A172 (cell line): ENCODE measurements around the gene TTLL8. TPM values are rescaled to one million over a fixed set of nuclear protein-coding genes. Genes with fewer than 3 reads are reported as not detected.
"Not testable (repeated sequence)": the region's sequence is repeated elsewhere in the genome, so short reads cannot be mapped to it uniquely, and the experiment has no call there.

Experiments
- DNase-seq: peaks from one replicate; pipeline ENCODE4 v3.0.0-alpha.2; 2015; ENCODE audit warnings: low spot score
- total RNA-seq: library from RNA; depleted of rRNA; stranded (reverse); fragments of >200 nt; shearing (Covaris generic); gene quantifications from 2 replicates; pipeline ENCODE4 v1.2.3, GENCODE V29; 2014

TTLL8 gene
- total RNA-seq, 1 experiment from 2014 or later, result not detected

DNA sequence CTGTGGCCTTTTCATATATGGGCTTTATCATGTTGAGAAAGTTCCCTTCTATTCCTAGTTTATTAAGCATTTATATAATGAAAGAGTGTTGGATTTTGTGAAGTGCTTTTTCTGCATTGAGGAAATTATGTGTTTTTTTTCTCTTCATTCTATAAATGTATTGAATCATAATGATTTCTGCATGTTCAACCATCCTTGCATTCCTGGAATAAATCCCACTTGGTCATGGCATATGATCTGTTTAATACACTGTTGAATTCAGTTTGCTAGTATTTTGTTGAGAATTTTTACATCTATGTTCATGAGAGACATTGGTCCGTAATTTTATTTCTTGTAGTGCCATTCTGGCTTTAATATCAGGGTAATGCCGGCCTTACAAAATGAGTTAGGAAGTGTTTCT lies 71.8 kb downstream of the TTLL8 start:
- DNase-seq, result no peak

DNA sequence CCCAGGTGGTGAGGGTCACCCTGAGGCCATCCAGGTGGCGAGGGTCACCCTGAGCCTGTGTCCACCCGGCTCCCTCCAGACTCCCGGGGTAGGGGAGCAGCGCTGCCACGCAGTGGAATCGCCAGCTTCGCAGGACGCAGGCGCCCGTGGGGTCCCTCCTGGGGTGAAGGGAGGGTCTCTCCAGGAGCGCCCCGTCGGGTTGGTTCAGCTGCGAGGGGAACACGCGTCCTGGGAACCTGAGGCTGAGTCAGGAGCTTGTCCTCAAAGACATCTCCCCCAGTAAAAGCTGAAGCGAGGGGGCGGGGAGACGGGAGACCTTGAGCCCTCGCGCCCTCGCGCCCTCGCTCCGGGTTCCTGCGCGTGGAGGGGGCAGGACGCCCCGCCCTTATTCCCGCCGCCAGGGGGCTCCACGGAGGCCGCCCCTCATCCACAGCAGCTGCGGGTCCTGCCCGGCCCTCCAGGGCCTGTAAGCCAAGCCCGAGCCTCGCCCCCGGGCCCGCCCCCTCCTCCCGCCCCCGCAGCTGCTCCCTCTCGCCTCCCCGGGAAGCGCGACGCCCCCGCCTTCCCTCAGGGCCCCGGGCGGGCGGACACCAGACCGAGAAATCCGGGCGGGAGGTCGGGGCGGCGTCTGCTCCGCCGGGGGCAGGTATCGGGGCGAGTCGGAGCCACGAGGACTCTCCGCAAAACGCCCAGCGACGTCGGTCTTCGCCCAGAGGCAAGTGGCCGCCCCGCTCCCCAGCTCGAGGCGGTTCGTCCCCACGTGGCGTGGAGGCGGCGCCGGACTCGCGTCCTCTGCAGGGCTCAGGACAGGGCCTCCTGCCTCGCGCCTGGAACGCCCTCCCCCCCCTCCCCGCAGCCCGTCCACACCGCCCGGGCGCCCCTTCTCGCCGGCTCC lies 74.7 kb downstream of the TTLL8 start:
- no peak for DNase-seq

DNA sequence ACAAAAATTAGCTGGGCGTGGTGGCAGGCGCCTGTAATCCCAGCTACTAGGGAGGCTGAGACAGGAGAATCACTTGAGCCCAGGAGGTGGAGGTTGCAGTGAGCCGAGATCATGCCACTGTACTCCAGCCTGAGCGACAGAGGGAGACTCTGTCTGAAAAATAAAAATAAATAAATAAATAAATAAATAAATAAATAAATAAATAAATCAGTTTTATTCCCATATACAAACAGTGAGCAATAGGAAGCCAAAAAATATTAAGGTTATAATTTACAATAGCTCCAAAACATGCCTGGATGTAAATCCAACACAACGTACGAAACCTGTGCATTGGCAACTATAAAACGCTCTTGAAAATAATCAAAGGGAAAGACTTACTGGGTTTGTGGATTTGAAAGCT lies 76.3 kb downstream of the TTLL8 start:
- not testable (repeated sequence) for DNase-seq

DNA sequence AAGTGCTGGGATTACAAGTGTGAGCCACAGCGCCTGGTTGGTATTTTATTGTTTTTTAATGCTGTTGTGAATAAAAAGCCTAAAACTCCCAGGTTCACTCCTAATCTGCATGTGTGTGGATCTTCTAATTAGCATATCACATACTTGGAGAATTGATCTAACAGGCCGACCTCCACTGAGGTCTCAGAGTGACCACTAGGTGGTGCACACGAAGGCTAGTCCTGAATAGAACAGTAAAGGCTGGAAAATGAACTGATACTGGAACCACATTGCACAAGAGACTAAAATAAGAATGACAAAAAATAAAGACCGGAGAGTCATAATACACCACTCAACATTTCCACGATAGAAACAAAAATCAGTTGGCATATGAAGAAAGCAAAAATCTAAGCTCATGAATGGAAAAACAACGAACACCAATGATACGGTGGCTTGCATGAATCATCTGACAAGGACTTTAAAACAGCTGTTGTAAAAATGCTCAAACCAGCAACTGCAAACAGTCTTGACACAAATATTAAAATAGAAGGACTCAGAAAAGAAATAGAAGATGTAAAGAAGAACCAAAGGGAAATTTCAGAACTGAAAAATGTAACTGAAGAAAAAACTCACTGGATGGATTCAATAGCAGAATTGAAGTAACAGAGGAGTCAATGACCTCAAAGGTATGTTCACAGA lies 78.4 kb downstream of the TTLL8 start:
- no peak for DNase-seq

DNA sequence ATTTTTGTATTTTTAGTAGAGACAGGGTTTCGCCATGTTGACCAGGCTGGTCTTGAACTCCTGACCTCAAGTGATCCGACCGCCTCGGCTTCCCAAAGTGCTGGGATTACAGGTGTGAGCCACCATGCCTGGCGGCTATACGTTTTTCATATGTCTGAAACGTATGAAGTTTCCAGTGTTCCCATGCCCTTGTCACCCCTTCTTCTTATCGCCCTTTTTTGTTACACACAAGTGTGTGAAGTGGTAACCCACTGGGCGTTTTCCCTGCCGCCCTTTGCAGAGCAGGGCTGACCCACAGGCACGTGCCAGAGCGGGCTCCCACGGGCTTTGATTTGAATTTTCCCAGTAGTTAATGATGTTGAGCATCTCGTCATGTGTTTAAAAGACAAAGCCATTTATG lies 80.5 kb downstream of the TTLL8 start:
- DNase-seq, result no peak

DNA sequence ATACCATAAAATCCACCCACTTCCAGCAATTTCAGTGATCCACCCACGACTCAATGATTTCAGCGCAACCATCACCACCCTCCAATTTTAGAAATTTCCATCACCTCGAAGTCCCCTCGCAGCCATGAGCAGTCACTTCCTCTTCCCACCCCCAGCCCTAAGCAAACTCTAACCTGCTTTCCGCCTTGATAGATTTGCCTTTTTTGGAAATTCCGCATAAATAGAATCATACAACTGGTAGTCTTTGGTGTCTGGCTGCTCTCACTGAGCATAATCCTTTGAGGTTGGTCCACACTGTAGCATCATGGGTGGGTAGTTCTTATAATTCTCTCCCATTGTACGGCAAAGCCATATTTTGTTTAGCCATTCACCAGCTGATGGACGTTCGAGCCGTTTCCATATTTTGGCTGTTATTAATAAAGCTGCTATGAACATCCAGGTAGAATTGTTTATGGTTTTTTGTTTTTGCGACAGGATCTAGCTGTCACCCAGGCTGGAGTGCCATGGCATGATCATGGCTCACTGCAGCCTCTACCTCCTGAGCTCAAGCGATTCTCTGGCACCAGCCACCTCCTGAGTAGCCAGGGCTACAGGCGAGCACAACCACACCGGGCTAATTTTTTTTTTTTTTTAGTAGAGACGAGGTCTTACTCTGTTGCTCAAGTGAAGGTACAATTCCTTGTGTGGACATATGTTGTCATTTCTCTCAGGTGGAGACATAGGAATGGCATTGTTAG lies 81.5 kb downstream of the TTLL8 start:
- DNase-seq, result no peak

DNA sequence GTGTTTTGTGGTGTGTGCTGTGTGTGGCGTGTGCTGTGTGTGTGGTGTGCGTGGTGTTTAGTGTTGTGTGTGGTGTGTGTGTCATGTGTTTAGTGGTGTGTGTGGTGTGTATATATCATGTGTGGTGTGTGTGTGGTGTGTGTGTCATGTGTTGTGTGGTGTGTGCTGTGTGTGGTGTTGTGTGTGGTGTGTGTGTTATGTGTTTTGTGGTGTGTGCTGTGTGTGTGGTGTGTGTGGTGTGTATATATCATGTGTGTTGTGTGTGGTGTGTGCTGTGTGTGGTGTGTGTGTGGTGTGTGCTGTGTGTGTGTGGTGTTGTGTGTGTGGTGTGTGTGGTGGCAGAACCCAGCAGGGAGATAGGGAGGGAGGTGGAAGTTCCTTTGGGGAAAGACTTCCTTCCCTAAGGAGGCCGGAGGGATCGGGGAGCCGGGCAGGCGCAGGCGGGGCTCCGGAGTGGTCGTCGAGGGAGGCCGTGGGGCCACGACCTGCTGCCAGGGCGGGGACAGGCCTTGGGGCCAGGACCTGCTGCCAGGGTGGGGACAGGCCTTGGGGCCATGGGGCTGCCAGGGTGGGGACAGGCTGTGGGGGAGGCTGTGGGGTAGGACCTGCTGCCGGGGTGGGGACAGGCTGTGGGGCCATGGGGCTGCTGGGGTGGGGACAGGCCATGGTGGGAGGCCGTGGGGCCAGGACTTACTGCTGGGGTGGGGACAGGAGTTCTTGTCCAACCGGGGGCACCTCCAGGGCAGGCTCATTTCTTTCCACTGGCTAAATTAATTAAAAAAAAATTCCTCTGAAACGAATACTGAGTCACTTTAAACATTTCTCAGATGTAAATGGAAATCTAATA lies 82.3 kb downstream of the TTLL8 start:
- DNase-seq, result no peak

DNA sequence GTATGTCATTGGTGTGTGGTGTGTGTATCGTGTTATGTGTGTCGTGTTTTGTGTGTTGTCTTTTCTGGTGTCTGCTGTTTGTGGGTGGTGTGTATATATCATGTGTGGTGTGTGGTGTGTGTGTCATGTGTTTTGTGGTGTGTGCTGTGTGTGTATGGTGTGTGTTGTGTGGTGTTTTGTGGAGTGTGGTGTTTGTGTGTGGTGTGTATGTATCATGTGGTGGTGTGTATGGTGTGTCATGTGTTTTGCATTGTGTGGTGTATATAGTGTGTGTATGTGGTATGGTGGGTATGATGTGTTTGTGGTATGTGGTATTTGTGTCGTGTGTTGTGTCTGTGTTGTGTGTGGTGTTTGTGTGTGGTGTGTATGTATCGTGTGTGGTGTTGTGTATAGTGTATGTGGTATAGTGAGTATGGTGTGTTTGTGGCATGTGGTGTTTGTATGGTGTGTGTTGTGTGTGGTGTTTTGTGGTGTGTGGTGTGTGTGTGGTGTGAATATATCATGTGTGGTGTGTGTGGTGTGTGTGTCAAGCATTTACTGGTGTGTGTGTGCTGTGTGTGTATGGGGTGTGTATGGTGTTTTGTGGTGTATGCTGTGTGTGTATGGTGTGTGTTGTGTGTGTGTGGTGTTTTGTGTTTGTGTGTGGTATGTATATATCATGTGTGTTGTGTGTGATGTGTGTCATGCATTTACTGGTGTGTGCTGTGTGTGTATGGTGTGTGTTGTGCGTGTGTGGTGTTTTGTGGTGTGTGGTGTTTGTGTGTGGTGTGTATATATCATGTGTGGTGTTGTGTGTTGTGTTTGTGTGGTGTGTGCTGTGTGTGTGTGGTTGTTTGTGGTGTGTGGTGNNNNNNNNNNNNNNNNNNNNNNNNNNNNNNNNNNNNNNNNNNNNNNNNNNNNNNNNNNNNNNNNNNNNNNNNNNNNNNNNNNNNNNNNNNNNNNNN lies 84.8 kb downstream of the TTLL8 start:
- DNase-seq, result no peak

DNA sequence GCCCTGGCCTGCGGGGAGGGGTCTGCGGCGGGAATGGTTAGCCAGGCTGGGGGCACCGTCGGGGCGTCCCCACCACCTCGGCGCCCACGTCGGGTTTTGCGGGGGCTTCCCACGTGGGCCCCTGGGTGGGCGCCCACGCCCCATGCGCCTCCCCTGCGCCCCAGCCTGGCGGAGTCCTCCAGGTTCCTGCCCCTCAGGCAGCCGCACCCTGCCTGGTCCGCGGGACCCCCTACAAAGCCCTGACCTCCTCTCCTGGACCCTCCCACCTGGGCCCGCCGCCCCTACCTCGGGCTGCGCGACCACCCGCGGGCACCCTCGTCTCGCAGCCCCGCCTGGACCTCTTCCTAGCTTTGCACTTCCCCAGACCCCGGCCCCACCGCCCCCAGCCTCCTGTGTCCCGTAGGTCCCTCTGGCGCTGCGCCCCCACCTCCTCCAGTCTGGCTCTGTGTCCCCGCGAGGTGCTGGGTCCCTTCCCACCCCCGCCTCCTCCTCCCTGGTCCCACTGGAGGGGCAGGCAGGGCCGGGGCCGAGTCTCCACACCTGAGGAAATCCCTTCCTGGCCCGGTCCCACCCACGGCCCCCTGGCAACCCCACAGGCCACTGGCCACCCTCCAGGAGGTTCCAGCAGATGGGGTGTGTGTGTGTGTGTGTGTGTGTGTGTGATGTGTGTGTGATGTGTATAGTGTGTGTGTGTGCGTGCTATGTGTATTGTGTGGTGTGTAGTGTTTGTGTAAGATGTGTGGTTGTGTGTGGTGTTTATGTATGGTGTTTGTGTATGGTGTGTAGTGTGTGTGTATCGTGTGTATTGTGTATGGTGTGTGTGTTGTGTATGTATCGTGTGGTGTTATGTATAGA lies 85.7 kb downstream of the TTLL8 start:
- no peak for DNase-seq

DNA sequence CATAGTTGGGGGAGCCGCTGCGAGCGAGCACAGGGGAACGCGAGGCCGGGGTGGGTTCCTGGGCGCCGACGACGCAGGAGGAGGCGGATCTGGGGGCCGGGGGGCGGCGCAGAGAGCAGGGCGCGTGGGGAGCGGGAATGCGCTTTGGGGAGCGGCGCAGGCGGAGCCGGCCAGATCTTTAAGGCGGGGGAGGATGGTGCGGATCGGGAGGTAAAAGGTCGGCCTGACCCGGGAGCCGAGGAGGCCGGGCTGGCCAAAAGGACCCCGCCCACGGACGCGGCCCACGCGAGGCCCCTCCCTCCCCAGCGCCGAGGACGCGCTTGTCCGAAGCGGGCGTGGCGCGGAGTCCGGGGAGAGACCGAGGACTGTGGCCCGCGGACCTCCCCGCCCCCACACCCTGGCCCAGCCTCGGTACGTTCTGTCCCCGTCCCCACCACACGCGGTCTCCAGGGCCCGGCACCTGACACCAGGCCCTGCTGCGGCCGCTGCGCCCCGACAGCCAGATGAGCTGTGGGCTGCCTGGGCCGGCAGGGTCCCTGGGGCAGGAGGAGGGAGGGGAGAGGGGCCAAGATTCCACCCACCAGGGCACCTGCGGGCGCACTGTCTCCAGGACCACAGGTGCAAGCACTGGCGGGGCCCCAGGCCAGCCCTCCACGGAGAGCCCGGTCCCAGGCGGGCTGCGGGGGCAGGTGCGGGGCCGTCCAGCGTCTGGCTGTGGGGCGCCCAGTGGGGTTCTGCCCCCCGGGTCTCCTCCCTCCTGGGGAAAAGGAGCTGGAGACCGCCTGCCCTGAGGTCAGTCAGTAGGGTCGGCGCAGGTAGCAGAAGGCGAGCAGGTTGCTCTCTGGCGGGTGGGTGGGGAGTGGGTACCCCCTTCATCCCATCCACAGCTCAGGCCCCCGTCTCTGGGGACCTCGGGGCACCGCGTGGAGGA lies 86.6 kb downstream of the TTLL8 start:
- DNase-seq, result peak; percentile 55

DNA sequence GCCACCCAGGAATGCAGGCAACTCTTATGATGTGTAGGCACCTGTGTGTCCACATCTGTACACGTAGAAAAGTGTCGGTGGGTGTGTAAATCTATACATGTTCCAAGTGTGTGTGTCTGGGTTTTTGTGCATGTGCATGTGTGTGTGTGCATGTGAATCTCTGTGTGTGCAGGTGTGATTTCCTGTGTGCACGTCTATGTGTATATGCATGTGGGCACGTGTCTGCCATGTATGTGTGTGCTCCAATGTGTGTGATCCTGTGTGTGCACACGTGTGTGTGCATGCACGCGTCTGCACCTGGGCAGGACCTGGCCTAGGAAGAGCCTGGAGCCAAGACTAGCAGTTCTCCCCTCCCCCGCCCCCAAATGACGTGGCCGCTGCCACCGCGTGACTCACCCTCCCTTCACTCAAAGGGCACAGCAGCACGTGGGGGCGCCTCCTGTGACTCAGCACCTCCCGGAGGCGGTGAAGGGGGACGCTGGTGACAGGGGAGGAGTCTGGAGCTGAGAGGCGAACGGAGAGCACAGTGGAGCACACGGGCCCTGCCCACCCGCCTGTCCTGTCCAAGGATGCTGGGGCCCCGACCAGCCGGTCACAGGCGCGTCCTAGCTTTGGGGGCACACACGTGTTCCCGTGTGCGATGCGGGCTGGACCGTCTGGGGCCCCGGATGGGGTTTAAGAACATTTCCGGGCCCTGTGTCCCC lies 87.4 kb downstream of the TTLL8 start:
- DNase-seq, result peak; percentile 94

DNA sequence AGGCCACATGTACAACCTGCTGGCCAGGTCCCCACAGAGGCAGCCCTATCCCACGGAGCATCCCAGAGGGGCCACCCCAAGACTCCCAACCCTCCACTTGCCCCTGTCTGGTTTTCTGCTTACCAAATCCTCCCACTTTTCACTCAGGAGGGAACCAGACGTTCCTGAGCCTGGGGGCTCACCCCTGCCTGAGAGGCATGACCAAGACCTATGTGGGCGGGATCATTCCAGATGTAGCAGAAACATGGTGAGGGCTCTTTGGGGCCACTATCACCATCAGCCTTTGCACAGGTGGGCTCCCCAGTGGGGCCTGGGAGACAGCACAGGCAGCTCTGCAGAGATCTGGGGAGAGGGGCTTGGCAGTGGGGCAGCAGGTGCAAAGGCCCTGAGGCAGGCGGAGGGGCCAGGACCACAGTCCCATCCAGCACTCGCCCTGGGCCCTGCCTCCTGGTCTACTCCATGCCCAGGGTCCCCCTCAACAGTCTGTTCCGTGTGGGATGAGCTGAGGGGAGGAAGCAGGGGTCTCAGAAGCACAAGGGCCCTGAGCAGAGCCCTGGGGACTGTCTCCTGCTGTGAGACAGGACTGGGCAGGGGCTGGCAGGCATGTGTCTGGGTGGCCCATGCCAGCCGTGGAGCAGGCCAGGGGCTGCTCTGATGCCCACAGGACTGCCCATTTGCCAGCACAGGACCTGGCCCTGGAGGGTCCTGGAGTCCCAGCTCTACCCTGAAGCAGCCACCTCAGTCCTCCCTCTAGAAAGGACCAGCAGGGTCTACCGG lies 88.2 kb downstream of the TTLL8 start:
- no peak for DNase-seq

DNA sequence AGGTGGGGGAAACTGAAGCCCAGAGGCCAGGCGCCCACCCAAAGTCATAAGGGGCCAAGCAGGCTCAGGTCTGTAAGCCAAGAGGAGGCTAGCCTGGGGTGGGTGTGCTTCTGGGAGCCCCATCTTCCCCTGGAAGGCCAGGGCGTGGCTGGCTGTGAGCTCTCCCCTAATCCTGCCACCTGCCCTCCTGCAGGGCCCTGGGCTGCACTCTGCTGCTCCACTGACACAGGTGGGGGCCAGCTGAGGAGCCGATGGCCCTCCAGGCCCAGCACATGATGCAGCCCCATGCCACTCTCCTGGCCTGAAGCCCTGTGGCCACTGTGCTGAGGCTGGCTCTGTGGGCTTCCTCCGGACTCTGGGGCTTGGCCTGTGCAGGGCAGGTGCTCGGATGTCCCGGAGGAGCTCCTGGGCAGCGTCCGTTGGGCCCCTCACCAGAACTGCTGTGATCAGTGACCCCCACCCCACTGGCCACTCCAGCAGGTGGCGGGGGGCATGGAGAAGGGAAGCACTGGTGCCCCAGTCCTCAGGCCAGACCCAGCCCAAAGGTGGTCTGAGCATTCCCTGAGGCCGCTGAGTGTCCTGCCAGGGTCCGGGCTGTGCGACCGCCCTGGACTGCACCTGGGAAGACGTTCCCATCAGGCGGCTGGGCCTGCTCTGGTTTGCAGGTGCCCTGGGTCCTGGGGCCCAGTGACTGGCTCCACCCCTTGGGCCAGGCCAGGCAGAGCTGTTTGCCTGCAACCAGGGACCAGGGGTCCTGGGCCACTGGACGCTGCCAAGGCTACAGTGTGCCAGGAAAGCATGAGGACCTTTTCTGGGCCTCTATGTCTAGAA lies 89.1 kb downstream of the TTLL8 start:
- no peak for DNase-seq
